Panc1 (cell line): Measurements from ENCODE around the gene NKD1. TPM values are rescaled to one million over a fixed set of nuclear protein-coding genes. Genes with fewer than 3 reads are reported as not detected.

Source experiments
- ATAC-seq: fragments of 200-7000 bp; cut with Tn5 transposase; 2 replicates; pipeline ENCODE4 v1.9.1; 2020; ENCODE audit warnings: mild to moderate bottlenecking, moderate library complexity
- BruUV-seq: library from RNA; stranded (reverse); fragments of 400-500 nt; replicated peaks from 2 replicates; lab custom pipeline; 2021; lab: Mats Ljungman, UMichigan
- CTCF ChIA-PET: fragments of 300-600 bp; sonication (Branson Sonifier 250); formaldehyde crosslinking; loops from one replicate; lab custom pipeline; 2022; ENCODE audit warnings: antibody characterized with exemption; lab: Charles Lee
- POLR2A ChIA-PET: fragments of 300-600 bp; sonication (Branson Sonifier 250); formaldehyde crosslinking; loops from one replicate; lab custom pipeline; 2022; ENCODE audit warnings: antibody characterized with exemption; lab: Charles Lee
- DNase-seq: peaks from one replicate; pipeline ENCODE4 v3.0.0-alpha.2; 2010; ENCODE audit warnings: low read depth, low spot score
- H3K27ac ChIP-seq: 2 replicates; pipeline ENCODE4 v1.5.1; 2011; ENCODE audit warnings: mild to moderate bottlenecking, low read length, inconsistent platforms
- H3K27me3 ChIP-seq: fragments of 200-500 bp; sonication (Bioruptor generic); 2 replicates; pipeline ENCODE4 v1.6.0; 2014; ENCODE audit warnings: low read length, inconsistent platforms; ENCODE audit not compliant: control insufficient read depth, insufficient read depth
- H3K36me3 ChIP-seq: fragments of 200-500 bp; sonication (Bioruptor generic); 2 replicates; pipeline ENCODE4 v1.5.1; 2014; ENCODE audit warnings: inconsistent platforms, mild to moderate bottlenecking, low read length, moderate library complexity; ENCODE audit not compliant: control insufficient read depth, insufficient read depth
- H3K4me1 ChIP-seq: 2 replicates; pipeline ENCODE4 v1.5.1; 2011; ENCODE audit warnings: inconsistent platforms, mild to moderate bottlenecking, low read length, moderate library complexity; ENCODE audit not compliant: control insufficient read depth, insufficient read depth
- H3K4me3 ChIP-seq, 2 experiments: 2 replicates each; pipeline ENCODE4 v1.5.1; 2011 to 2012; ENCODE audit warnings: low read depth in 2 of 2, low read length in 2 of 2, mild to moderate bottlenecking in 2 of 2, inconsistent platforms in 1 of 2, moderate library complexity in 1 of 2
- H3K9me3 ChIP-seq: fragments of 200-500 bp; sonication (Bioruptor generic); 2 replicates; pipeline ENCODE4 v1.5.1; 2014; ENCODE audit warnings: low read depth, mild to moderate bottlenecking, inconsistent platforms, low read length, moderate library complexity; ENCODE audit not compliant: control insufficient read depth, insufficient read depth
- CTCF ChIP-seq: fragments of 450-650 bp; IDR thresholded peaks from 2 replicates; pipeline ENCODE4 v1.5.1; 2017; ENCODE audit warnings: mild to moderate bottlenecking
- POLR2AphosphoS5 ChIP-seq: IDR thresholded peaks from 2 replicates; pipeline ENCODE4 v1.6.1; 2012; ENCODE audit warnings: mild to moderate bottlenecking, low read depth, low read length, moderate library complexity
- REST ChIP-seq, 2 experiments: IDR thresholded peaks; 2 replicates each; pipeline ENCODE4 v1.6.1; 2011 to 2012; ENCODE audit warnings: low read depth in 2 of 2, control low read depth in 1 of 2, low read length in 1 of 2, mild to moderate bottlenecking in 1 of 2, moderate library complexity in 1 of 2; ENCODE audit not compliant: insufficient read depth in 1 of 2
- SIN3A ChIP-seq: IDR thresholded peaks from 2 replicates; pipeline ENCODE4 v1.6.1; 2012; ENCODE audit warnings: low read depth, mild to moderate bottlenecking, low read length, moderate library complexity, borderline replicate concordance; ENCODE audit not compliant: insufficient read depth
- TCF7L2 ChIP-seq: IDR thresholded peaks from 2 replicates; pipeline ENCODE4 v1.6.1; 2011; ENCODE audit warnings: mild to moderate bottlenecking, low read depth, low read length, inconsistent platforms
- in situ Hi-C: cut with HindIII; loops from 2 replicates; pipeline ENCODE4 v1.10.0; 2016; ENCODE audit warnings: low sequenced_read_pairs, low pct_unique_long_range_greater_than_20kb
- intact Hi-C: fragments of 100-400 bp; cut with micrococcal nuclease; formaldehyde crosslinking; loops from one replicate; pipeline ENCODE4 v1.10.0; 2022; ENCODE audit not compliant: unreplicated experiment
- total RNA-seq: library from RNA; stranded (reverse); gene quantifications from one replicate; pipeline ENCODE4 v1.2.1, GENCODE V29; 2021; ENCODE audit not compliant: unreplicated experiment

The NKD1 gene
- total RNA-seq, 1 experiment from 2014 or later = 0.18 TPM

DNA sequence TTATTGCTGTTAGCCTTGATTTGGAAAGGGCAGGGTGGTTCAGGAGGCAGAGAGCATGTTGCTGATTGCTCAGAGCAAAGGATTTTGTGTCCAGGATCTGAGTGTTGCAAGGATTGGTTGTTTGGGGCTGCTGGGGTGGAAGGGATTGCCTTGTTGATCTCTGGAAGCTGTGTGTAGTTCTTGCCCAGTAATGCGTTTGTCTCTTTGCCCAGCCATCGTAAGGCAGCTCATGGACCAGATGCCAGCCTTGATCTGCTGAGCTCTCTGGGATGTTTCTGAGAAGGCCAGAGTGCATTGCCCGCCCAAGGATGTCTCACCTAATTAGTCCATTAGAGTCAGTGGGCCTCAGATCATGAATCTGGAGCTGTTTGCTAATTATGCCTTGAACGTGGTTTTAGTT lies 33.6 kb downstream of the NKD1 start:
- no peaks in the 10 kb centered on the region for H3K36me3 ChIP-seq
- no TSS peak for BruUV-seq
- TF ChIP-seq TCF7L2 (no peak), CTCF (no peak), SIN3A (no peak), REST (IDR thresholded peaks at IDR 0.05; ENCODE audit: insufficient read depth in 1 of 2, low read depth in 2 of 2, low read length in 1 of 2) (no peak), POLR2AphosphoS5 (no peak)
- POLR2A ChIA-PET = no interaction called here
- in situ Hi-C loops (no loop called here), intact Hi-C loops (no loop called here)
- CTCF ChIA-PET = no interaction called here
- no peaks in the 10 kb centered on the region for H3K9me3 ChIP-seq
- no peaks in the 10 kb centered on the region for H3K4me1 ChIP-seq
- no peak overlapping the region for H3K4me3 ChIP-seq
- H3K27me3 ChIP-seq = no peaks in the 10 kb centered on the region
- ATAC-seq (no peak), DNase-seq (no peak)
- no peak overlapping the region for H3K27ac ChIP-seq

GRCh38 chr16:50583211-50583610 lies 35.0 kb downstream of the NKD1 start:
- no peaks in the 10 kb centered on the region for H3K9me3 ChIP-seq
- no peaks in the 10 kb centered on the region for H3K4me1 ChIP-seq
- POLR2A ChIA-PET = no interaction called here
- in situ Hi-C loops (no loop called here), intact Hi-C loops (no loop called here)
- CTCF ChIA-PET = no interaction called here
- H3K27ac ChIP-seq = no peak overlapping the region
- no peaks in the 10 kb centered on the region for H3K36me3 ChIP-seq
- no TSS peak for BruUV-seq
- H3K4me3 ChIP-seq = no peak overlapping the region
- H3K27me3 ChIP-seq = no peaks in the 10 kb centered on the region
- no peak for DNase-seq
- TF ChIP-seq SIN3A (no peak), TCF7L2 (no peak), REST (IDR thresholded peaks at IDR 0.05; ENCODE audit: insufficient read depth in 1 of 2, low read depth in 2 of 2, low read length in 1 of 2) (no peak), POLR2AphosphoS5 (no peak), CTCF (no peak)
- no peak for ATAC-seq
